B cell (primary cell): ENCODE results near the gene ATP11B. TPM values are rescaled to one million over a fixed set of nuclear protein-coding genes. Genes with fewer than 3 reads are reported as not detected.

Source experiments
- ATAC-seq: fragments of 200-7000 bp; cut with Tn5 transposase; one replicate; pipeline ENCODE4 v1.10.0; 2021; ENCODE audit warnings: low read depth, mild to moderate bottlenecking, moderate number of reproducible peaks, moderate library complexity
- CTCF ChIA-PET: fragments of 350-600 bp; sonication (Branson Sonifier 250); formaldehyde crosslinking; loops from one replicate; lab custom pipeline; 2021; ENCODE audit warnings: antibody characterized with exemption, inconsistent platforms; lab: Charles Lee
- POLR2A ChIA-PET: fragments of 350-600 bp; sonication (Branson Sonifier 250); formaldehyde crosslinking; loops from one replicate; lab custom pipeline; 2021; ENCODE audit warnings: antibody characterized with exemption; lab: Charles Lee
- DNase-seq: peaks from one replicate; pipeline ENCODE4 v3.0.0; 2013
- H2AFZ ChIP-seq: 2 replicates; pipeline ENCODE4 v1.6.1; 2012; ENCODE audit warnings: mild to moderate bottlenecking, low read depth, low read length; ENCODE audit not compliant: insufficient read depth, poor library complexity, severe bottlenecking
- H3K27ac ChIP-seq, 2 donors: 1 replicate in 1 of 2; 2 replicates in 1 of 2; pipeline ENCODE4 v1.5.1; 2012 to 2013; ENCODE audit warnings: low read length in 2 of 2, mild to moderate bottlenecking in 2 of 2, moderate library complexity in 1 of 2
- H3K27me3 ChIP-seq, 4 experiments: fragments of 200-600 bp in 1 of 4; sonication (generic) in 1 of 4; replicated peaks in 1 of 4; 1 replicate in 2 of 4; 2 replicates in 2 of 4; pipeline versions ENCODE4 v1.6.1 to v1.7.0; 2013 to 2016; ENCODE audit warnings: low read length in 3 of 4, mild to moderate bottlenecking in 2 of 4, mixed read lengths in 1 of 4, moderate library complexity in 1 of 4; ENCODE audit not compliant: insufficient read depth in 4 of 4, control insufficient read depth in 3 of 4; ENCODE audit errors: control extremely low read depth in 1 of 4
- H3K36me3 ChIP-seq, 2 experiments: replicated peaks in 1 of 2; 1 replicate in 1 of 2; 2 replicates in 1 of 2; pipeline versions ENCODE4 v1.6.1 to v1.7.1; 2013; ENCODE audit warnings: low read length in 1 of 2; ENCODE audit not compliant: insufficient read depth in 2 of 2, control insufficient read depth in 1 of 2; ENCODE audit errors: control extremely low read depth in 1 of 2, extremely low read depth in 1 of 2
- H3K4me1 ChIP-seq, 2 donors: fragments of 200-600 bp in 1 of 2; sonication (generic) in 1 of 2; 1 replicate in 1 of 2; 2 replicates in 1 of 2; pipeline versions ENCODE4 v1.5.1 to v1.6.1; 2013 to 2017; ENCODE audit warnings: low read length in 2 of 2; ENCODE audit not compliant: control insufficient read depth in 2 of 2, insufficient read depth in 2 of 2
- H3K4me2 ChIP-seq: replicated peaks from 2 replicates; pipeline ENCODE3; 2012; ENCODE audit warnings: mild to moderate bottlenecking, low read depth, low read length; ENCODE audit not compliant: poor library complexity, severe bottlenecking
- H3K4me3 ChIP-seq, 5 experiments: fragments of 200-600 bp in 1 of 5; sonication (generic) in 1 of 5; 1 replicate in 3 of 5; 2 replicates in 2 of 5; pipeline versions ENCODE4 v1.5.1 to v1.7.0; 2011 to 2016; ENCODE audit warnings: low read length in 4 of 5, mild to moderate bottlenecking in 4 of 5, low read depth in 2 of 5, control low read depth in 1 of 5, moderate library complexity in 1 of 5; ENCODE audit not compliant: insufficient read depth in 1 of 5; ENCODE audit errors: control extremely low read depth in 1 of 5, extremely low read depth in 1 of 5
- H3K79me2 ChIP-seq: fragments of 200-600 bp; sonication (generic); one replicate; pipeline ENCODE4 v1.6.0; 2016; ENCODE audit warnings: low read length; ENCODE audit not compliant: control insufficient read depth, insufficient read depth
- H3K9ac ChIP-seq: fragments of 200-600 bp; sonication (generic); 2 replicates; pipeline ENCODE4 v1.6.1; 2017; ENCODE audit warnings: mild to moderate bottlenecking, low read length, moderate library complexity
- H3K9me3 ChIP-seq, 3 donors: one replicate each; pipeline versions ENCODE4 v1.6.1 to v1.7.1; 2013; ENCODE audit warnings: low read length in 2 of 3; ENCODE audit not compliant: control insufficient read depth in 2 of 3, insufficient read depth in 1 of 3; ENCODE audit errors: control extremely low read depth in 1 of 3
- H4K20me1 ChIP-seq: 2 replicates; pipeline ENCODE4 v1.6.0; 2012; ENCODE audit warnings: mild to moderate bottlenecking, low read length; ENCODE audit not compliant: insufficient read depth, control insufficient read depth, poor library complexity, severe bottlenecking
- H3K27ac Mint-ChIP-seq: one replicate; pipeline ENCODE4 v1.8.0; 2021; ENCODE audit warnings: mixed read lengths
- H3K27me3 Mint-ChIP-seq: one replicate; pipeline ENCODE4 v1.8.0; 2021; ENCODE audit warnings: mixed read lengths
- H3K4me1 Mint-ChIP-seq: one replicate; pipeline ENCODE4 v1.8.0; 2021; ENCODE audit warnings: mixed read lengths
- H3K4me3 Mint-ChIP-seq: one replicate; pipeline ENCODE4 v1.8.0; 2021; ENCODE audit warnings: mixed read lengths
- H3K9me3 Mint-ChIP-seq: one replicate; pipeline ENCODE4 v1.8.0; 2022; ENCODE audit warnings: mixed read lengths; ENCODE audit not compliant: insufficient read depth
- EZH2 ChIP-seq: IDR thresholded peaks from 2 replicates; pipeline ENCODE4 v1.6.1; 2012; ENCODE audit warnings: borderline replicate concordance, low read depth, mild to moderate bottlenecking, moderate library complexity, low read length; ENCODE audit not compliant: insufficient read depth, poor library complexity, severe bottlenecking
- intact Hi-C: fragments of 100-400 bp; cut with micrococcal nuclease; formaldehyde crosslinking; loops from one replicate; pipeline ENCODE4 v1.10.0; 2022
- polyA plus RNA-seq: library from polyadenylated mRNA; depleted of rRNA; stranded (reverse); fragments of >200 nt; gene quantifications from 2 replicates; pipeline ENCODE4 v1.2.3, GENCODE V29; 2012
- total RNA-seq, 2 donors: library from RNA; stranded (reverse); fragments of 120-200 nt in 1 of 2; gene quantifications; 1 replicate in 1 of 2; 2 replicates in 1 of 2; pipeline versions ENCODE4 v1.2.3 to v1.2.4, GENCODE V29; 2013 to 2022
- TF ChIP-seq, protein P1 (sequence below): fragments of 200-600 bp; IDR thresholded peaks from one replicate; pipeline ENCODE4 v1.8.0; 2022; ENCODE audit warnings: antibody characterized with exemption, mild to moderate bottlenecking

The ATP11B gene
- total and polyA plus RNA-seq, 2 donors (not counting 1 experiment from before 2014, with no cell fraction given) = 14.0 to 81.9 TPM

DNA sequence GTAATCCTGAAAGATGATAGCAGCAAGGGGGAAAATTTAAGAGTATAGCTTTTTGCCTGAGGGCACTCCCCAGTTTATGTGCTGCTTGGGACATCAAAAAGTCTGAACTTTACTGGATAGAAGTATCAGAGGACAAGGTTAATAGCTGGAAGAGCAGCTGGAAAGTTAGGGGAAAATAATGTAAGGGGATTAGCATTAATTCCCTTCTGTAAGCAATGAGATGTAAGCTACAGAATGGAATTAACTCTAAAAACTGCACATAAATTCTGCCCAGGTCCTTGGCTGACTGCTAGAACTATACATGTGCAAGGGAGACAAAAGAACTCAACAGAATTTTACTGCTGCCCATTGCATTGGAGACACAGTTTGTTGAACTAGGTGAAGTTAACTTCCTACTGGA lies 55.6 kb downstream of the ATP11B start:
- Mint-ChIP-seq H3K9me3 (no peaks in the 10 kb centered on the region), H3K4me1 (no peaks in the 10 kb centered on the region), H3K4me3 (no peak overlapping the region), H3K27ac (no peak overlapping the region), H3K27me3 (no peaks in the 10 kb centered on the region)
- CTCF ChIA-PET = no interaction called here
- H3K4me2 ChIP-seq = no peak overlapping the region
- H3K4me1 ChIP-seq = no peaks in the 10 kb centered on the region
- H4K20me1 ChIP-seq = no peaks in the 10 kb centered on the region
- POLR2A ChIA-PET = no interaction called here
- TF ChIP-seq, protein P1, sequence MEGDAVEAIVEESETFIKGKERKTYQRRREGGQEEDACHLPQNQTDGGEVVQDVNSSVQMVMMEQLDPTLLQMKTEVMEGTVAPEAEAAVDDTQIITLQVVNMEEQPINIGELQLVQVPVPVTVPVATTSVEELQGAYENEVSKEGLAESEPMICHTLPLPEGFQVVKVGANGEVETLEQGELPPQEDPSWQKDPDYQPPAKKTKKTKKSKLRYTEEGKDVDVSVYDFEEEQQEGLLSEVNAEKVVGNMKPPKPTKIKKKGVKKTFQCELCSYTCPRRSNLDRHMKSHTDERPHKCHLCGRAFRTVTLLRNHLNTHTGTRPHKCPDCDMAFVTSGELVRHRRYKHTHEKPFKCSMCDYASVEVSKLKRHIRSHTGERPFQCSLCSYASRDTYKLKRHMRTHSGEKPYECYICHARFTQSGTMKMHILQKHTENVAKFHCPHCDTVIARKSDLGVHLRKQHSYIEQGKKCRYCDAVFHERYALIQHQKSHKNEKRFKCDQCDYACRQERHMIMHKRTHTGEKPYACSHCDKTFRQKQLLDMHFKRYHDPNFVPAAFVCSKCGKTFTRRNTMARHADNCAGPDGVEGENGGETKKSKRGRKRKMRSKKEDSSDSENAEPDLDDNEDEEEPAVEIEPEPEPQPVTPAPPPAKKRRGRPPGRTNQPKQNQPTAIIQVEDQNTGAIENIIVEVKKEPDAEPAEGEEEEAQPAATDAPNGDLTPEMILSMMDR = no peak
- no peak for TF ChIP-seq EZH2
- ATAC-seq (no peak), DNase-seq (no peak)
- peaks cover 0 to 5% (median 0%) of the 10 kb centered on the region in 3 donors for H3K9me3 ChIP-seq
- H3K79me2 ChIP-seq = no peaks in the 10 kb centered on the region
- intact Hi-C loops = no loop called here
- H2AFZ ChIP-seq = no peak overlapping the region
- no peak overlapping the region for H3K9ac ChIP-seq
- peaks cover 27 to 58% of the 10 kb centered on the region in 2 experiments for H3K36me3 ChIP-seq
- no peak overlapping the region for H3K4me3 ChIP-seq
- no peak overlapping the region for H3K27ac ChIP-seq
- no peaks in the 10 kb centered on the region for H3K27me3 ChIP-seq

DNA sequence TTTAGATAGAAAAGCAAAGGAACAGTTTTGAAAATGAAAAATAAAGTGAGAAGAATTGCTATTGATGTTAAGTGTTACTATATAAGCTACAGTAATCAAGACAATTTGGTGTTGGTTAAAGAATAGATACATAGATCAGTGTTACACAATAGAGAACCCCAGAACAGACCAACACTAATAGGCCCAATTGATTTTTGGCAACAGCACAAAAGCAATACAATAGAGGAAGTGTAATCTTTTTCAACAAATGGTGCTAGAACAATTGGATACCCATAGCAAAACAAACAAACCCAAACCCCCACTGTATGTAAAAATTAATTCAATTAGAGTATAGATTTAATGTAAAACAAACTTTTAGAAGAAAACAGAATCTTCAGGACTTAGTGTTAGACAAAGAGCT lies 61.8 kb downstream of the ATP11B start:
- Histone ChIP-seq H3K9me3 (no peaks in the 10 kb centered on the region), H3K27me3 (no peaks in the 10 kb centered on the region), H3K36me3 (peaks cover 12 to 35% of the 10 kb centered on the region in 2 experiments), H3K4me1 (no peaks in the 10 kb centered on the region), H3K4me2 (no peak overlapping the region), H3K4me3 (no peak overlapping the region), H4K20me1 (no peaks in the 10 kb centered on the region), H2AFZ (no peak overlapping the region), H3K79me2 (no peaks in the 10 kb centered on the region), H3K27ac (no peak overlapping the region), H3K9ac (no peak overlapping the region)
- H3K4me3 Mint-ChIP-seq = no peak overlapping the region
- DNase-seq (no peak), ATAC-seq (no peak)
- H3K4me1 Mint-ChIP-seq = no peaks in the 10 kb centered on the region
- no peaks in the 10 kb centered on the region for H3K27me3 Mint-ChIP-seq
- no peaks in the 10 kb centered on the region for H3K9me3 Mint-ChIP-seq
- TF ChIP-seq EZH2 = no peak
- POLR2A ChIA-PET = no interaction called here
- intact Hi-C loops = no loop called here
- CTCF ChIA-PET = no interaction called here
- H3K27ac Mint-ChIP-seq = no peak overlapping the region
